Measurements from ENCODE around the gene ATP5PD. TPM values are rescaled to one million over a fixed set of nuclear protein-coding genes. Genes with fewer than 3 reads are reported as not detected.

ATP5PD gene
- total RNA-seq, 4 donors from 2014 or later, result 172 to 408 (median 330) TPM

GRCh38 chr17:75091855-75092327, 45.1 kb upstream of the ATP5PD start:
- intact Hi-C loops (cut with DNase I), result no loop called here
- no peak for DNase-seq
- whole genome bisulfite sequencing, 2 donors, result 82 to 90% methylated on average over 10 of the region's 10 CpGs
- Histone ChIP-seq H3K9me3 (no peaks in the 10 kb centered on the region), H3K4me3 (replicated peaks in 1 of 3) (no peak overlapping the region), H3K36me3 (no peaks in the 10 kb centered on the region), H3K27me3 (no peaks in the 10 kb centered on the region), H3K4me1 (peaks cover 68 to 92% of the 10 kb centered on the region in 2 donors), H3K27ac (peak overlapping the region in 2 of 3 donors; percentile 61 to 64)
- TF ChIP-seq POLR2A (IDR thresholded peaks at IDR 0.05) (no peak), CTCF (IDR thresholded peaks at IDR 0.05) (no peak)

- no peak for TF ChIP-seq POLR2A (IDR thresholded peaks at IDR 0.05)
- TF ChIP-seq CTCF (IDR thresholded peaks at IDR 0.05), result no peak
- Histone ChIP-seq H3K27ac (peak overlapping the region; percentile 37 to 64 (median 61)), H3K27me3 (no peaks in the 10 kb centered on the region), H3K4me3 (replicated peaks in 1 of 3) (no peak overlapping the region), H3K4me1 (peaks cover 66 to 92% of the 10 kb centered on the region in 2 donors), H3K36me3 (no peaks in the 10 kb centered on the region), H3K9me3 (no peaks in the 10 kb centered on the region)
- DNase-seq, result peak in 1 of 2 donors; percentile 26
- intact Hi-C loops (cut with DNase I), result no loop called here
- 57 to 58% methylated on average over 18 to 19 of the region's 19 CpGs for WGBS, 2 donors
Observed at GRCh38 chr17:75090871-75091854, 44.4 kb upstream of the ATP5PD start.

GRCh38 chr17:75088465-75089417, 42.0 kb upstream of the ATP5PD start:
- Histone ChIP-seq H3K36me3 (no peaks in the 10 kb centered on the region), H3K27me3 (no peaks in the 10 kb centered on the region), H3K4me1 (peaks cover 50 to 81% of the 10 kb centered on the region in 2 donors), H3K27ac (peak overlapping the region; percentile 69 to 88 (median 84)), H3K9me3 (no peaks in the 10 kb centered on the region), H3K4me3 (replicated peaks in 1 of 3) (peak overlapping the region in 2 of 3 donors; percentile 52 to 56)
- peak in 1 of 2 donors; percentile 23 for DNase-seq
- 75 to 80% methylated on average over 10 of the region's 11 CpGs for WGBS, 2 donors
- TF ChIP-seq CTCF (IDR thresholded peaks at IDR 0.05) (no peak), POLR2A (IDR thresholded peaks at IDR 0.05) (no peak)
- intact Hi-C loops (cut with DNase I), result no loop called here

GRCh38 chr17:75087558-75088453, 41.0 kb upstream of the ATP5PD start, which contains the start of gene SLC16A5:
Gene SLC16A5, plus strand, starts transcription at chr17:75087954. Its CDS starts 5,683 bp downstream, at chr17:75093637.
- intact Hi-C loops (cut with DNase I), result no loop called here
- Histone ChIP-seq H3K4me3 (replicated peaks in 1 of 3) (peak within 1 kb of the TSS in 2 of 3 donors; percentile 52 to 56), H3K9me3 (no peaks in the 10 kb centered on the region), H3K27ac (peak within 1 kb of the TSS; percentile 69 to 88 (median 84)), H3K4me1 (peaks cover 47 to 74% of the 10 kb centered on the region in 2 donors), H3K27me3 (no peaks in the 10 kb centered on the region), H3K36me3 (no peaks in the 10 kb centered on the region)
- DNase-seq, result peak; percentile 88 to 89
- TF ChIP-seq POLR2A (IDR thresholded peaks at IDR 0.05), result peak; percentile 50 to 84
- TF ChIP-seq CTCF (IDR thresholded peaks at IDR 0.05), result no peak
- WGBS, 2 donors, result 10 to 13% methylated on average over 6 to 9 of the region's 69 CpGs

All from thyroid gland (tissue), 4 donors.